DMS153 treated with DMSO at 0.1 percent for 48 hours (cell line): ENCODE results near the gene DPAGT1.

ENCODE experiments used
- DNase-seq: peaks from one replicate; lab custom pipeline; 2025; ENCODE audit not compliant: unreplicated experiment; lab: John Stamatoyannopoulos, UW

Gene DPAGT1

DNA sequence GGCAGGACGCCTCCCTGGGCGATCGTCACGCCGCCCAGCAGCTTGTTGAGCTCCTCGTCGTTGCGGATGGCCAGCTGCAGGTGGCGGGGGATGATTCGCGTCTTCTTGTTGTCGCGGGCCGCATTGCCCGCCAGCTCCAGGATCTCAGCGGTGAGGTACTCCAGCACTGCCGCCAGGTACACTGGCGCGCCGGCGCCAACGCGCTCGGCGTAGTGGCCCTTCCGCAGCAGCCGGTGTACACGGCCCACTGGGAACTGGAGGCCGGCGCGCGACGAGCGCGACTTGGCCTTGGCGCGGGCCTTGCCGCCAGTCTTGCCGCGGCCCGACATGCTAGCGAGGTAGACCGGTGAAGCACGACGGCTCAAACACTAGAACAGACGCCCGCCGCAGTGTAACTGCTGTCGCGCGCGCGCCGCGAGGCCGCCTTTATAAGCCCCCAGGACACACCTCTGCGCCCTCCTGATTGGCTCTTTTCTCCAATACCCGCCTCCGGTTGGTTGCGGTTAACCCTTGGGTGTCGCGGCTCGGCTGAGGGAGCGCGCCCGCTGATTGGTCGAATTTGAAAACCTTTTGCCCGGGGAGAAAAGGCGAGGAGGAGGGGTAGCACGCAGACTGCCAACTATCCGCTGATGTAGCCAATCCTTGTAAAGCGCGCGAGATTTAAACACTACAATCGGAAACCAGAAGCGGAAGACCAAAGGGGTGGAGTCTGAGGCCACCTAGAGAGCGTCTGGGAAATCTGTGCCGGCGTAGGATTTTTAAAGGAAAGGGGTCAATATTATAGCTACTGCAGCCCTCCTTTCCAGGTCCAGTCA, 6.4 kb downstream of the DPAGT1 start:
- peak; percentile 99 for DNase-seq

DNA sequence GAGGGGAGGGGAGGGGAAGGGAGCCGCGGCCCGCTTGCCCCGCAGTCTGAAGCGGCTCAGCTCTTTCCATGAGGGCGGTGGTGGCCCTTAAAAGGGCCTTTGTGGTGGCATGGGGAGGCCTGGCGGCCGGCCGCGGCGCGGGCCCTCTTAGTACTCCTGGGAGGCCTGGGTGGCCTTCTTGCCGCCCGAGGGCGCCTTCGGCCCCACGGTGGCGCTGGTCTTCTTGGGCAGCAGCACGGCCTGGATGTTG, 6.9 kb downstream of the DPAGT1 start:
- DNase-seq, result no peak

DNA sequence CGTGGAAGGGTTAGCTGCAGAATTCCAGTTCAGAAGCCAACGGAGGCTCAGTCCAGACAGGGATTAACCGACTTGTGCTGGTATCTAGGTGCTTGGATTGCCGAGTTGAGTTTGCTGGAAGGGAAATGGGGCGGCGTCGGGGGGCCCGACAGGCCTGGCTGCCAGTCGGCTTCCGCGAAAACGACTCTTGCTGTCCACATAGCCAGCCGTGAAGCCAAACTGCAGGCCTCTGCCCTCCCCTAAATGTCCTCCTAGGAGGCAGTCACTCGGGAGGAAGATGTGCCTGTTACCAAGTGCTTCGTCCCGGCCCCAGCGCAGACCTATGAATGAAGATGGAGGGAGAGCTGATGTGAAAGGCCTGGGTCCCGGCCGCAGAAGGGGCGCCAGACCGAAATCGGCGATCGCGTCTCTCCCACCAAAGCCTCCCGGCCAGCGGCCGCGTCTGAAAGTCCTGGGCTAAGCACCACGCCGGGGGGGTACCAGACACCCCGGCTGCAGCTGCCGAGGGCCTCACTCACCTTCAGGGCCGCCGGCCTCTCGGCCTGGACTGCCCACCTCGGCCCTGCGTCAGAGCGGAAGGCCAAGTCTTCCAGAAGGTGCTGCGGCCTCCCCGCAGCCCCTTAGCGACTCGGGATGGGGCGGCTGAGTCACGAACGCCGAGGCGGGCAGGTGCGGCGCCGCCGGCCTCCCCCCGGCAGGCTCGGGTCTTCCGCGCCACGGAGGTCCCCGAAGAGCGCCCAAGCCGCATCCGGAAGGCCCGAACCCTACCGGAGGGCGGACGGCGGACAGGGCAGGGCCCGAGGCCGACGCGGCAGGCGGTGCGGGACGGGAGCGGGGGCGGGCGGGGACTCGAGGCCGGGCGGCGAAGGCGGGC, 7.5 kb downstream of the DPAGT1 start:
- no peak for DNase-seq

GRCh38 chr11:119092880-119093842, 8.5 kb downstream of the DPAGT1 start:
- DNase-seq, result no peak

DNA sequence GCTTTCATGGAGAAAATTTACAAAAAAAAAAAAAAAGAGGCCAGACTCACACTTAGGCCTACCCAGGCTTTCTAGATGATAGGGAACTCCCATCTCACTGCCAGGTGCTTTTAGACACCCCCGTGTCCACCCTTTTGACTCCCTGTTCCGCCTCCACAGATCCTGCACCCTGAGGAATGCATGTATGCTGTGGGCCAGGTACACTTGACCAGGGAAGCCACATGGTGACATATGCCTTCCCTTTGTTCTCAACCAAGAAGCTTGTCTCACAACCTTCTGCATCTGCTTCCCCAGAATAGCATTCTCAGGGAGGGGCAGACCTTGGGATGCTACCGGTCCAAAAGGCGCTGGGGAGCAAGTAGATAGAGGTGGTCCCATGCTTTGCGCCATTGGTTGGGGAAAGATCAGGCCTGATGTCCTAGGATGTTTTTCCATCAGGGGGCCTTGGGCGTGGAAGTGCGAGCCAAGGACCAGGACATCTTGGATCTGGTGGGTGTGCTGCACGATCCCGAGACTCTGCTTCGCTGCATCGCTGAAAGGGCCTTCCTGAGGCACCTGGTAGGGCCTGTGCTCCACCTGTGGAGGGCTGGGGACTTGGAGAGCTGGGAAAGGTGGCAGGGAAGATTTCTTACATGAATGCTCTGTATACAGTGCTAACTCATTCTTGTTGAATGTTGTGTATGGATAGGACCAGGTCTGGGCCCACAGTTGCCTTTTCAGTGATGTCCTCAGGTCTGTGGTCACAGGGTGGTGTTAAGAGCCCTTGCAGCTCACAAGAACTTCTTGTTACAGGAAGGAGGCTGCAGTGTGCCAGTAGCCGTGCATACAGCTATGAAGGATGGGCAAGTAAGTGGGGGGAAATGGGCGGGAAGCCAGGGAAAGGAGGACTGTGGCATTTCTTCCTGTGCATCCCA, 9.4 kb downstream of the DPAGT1 start:
- no peak for DNase-seq

DNA sequence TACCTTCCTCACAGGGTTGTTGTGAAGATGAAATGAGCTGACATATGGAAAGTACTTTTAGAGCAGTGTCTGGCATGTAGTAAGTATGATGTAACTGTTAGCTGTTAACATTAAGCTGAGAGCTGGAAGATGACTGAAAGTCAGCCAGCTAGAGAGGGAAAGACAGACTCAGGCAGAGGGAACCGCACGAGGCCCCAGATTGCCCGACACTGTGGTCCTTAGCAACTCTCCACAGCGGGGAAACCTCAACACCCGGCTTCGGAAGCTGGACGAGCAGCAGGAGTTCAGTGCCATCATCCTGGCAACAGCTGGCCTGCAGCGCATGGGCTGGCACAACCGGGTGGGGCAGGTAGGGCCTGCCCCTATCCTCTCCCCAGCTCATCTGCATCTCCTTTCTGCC, 10.5 kb downstream of the DPAGT1 start:
- no peak for DNase-seq

GRCh38 chr11:119089319-119089718, 12.3 kb downstream of the DPAGT1 start:
- no peak for DNase-seq

DNA sequence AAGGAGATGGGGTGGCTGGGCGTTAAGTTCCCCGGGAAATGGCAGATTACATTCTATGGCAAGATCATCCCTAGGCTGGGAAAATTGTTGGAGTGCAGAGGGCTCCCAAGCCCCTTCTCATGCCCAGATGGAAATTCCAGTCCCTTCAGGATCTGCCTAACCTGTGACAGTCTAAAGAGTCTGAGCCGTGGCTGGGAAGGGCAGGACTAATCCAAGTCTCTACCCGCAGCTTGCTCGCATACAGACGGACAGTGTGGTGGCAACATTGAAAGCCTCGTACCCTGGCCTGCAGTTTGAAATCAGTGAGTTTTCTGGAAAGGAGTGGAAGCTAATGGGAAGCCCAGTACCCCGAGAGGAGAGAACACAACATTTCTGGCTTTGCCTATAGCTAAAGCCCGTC, 13.2 kb downstream of the DPAGT1 start:
- no peak for DNase-seq

- DNase-seq, result no peak
Observed at GRCh38 chr11:119087747-119088241, 13.9 kb downstream of the DPAGT1 start.

- DNase-seq, result no peak
Observed at GRCh38 chr11:119087123-119087522, 14.5 kb downstream of the DPAGT1 start.

GRCh38 chr11:119085437-119085847, 16.2 kb downstream of the DPAGT1 start:
- no peak for DNase-seq

DNA sequence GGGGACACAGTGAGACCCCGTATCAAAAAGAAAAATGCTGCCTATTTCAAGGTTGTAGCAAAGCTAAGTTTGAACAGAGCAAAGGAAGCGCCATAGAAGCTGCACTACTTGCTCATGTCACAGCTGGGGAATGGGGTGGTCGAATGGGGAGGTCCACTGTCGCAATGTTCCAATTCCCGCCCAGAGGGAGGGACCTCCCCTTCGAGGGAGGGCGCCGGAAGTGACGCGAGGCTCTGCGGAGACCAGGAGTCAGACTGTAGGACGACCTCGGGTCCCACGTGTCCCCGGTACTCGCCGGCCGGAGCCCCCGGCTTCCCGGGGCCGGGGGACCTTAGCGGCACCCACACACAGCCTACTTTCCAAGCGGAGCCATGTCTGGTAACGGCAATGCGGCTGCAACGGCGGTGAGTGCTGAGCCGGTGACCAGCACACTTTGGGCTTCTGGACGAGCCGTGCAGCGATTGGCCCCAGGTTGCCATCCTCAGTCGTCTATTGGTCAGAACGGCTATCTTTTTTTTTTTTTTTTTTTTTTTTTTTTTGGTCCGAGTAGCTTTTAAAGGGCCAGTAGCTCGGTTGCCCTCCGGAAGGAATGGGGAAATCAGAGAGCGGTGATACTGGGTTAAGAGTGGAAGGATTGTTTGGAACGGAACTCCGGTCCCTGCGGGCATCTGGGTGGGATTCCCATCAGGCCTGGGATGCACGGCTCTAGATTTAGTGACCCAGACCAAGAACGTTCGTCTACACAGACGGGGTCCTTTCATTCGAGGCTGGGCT, 16.8 kb downstream of the DPAGT1 start, which contains the start of gene HMBS:
Gene HMBS, plus strand, starts transcription at position 219 of the 774 bp plus-strand sequence. Its CDS starts 153 bp downstream, at position 372.
- peak; percentile 88 for DNase-seq

GRCh38 chr11:119081682-119082260, 19.9 kb downstream of the DPAGT1 start:
- DNase-seq, result no peak

DNA sequence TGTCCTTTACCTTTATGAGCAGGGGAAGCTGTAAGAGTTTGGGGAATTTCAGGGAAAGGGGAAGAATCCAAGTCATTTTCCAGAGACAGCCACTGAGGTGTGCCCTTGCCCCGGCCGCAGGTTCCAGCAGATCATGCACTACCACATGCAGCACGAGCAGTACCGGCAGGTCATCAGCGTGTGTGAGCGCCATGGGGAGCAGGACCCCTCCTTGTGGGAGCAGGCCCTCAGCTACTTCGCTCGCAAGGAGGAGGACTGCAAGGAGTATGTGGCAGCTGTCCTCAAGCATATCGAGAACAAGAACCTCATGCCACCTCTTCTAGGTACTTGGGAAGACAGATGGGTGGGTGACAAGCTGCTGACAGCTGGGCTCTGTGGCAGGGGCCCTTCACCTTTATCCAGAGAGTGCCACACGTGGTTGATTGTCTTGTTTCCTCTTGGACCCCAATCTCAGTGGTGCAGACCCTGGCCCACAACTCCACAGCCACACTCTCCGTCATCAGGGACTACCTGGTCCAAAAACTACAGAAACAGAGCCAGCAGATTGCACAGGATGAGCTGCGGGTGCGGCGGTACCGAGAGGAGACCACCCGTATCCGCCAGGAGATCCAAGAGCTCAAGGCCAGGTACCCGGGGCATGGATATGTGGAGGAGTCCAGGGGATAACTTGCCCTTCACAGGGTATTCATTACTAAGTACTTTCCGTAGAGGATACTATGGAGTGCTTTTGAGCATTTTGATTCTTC, 22.8 kb downstream of the DPAGT1 start:
- no peak for DNase-seq

GRCh38 chr11:119077839-119078238, 23.8 kb downstream of the DPAGT1 start:
- no peak for DNase-seq

GRCh38 chr11:119067371-119068222, 34.1 kb downstream of the DPAGT1 start, which contains the start of gene VPS11:
Gene VPS11, plus strand, starts transcription at chr11:119067818. Its CDS starts 6 bp downstream, at chr11:119067824.
- peak; percentile 92 for DNase-seq

- no peak for DNase-seq
Observed at GRCh38 chr11:119065369-119065768, 36.3 kb downstream of the DPAGT1 start.
